ENCODE data around the gene KRT14.
"Not testable (repeated sequence)": the region's sequence is repeated elsewhere in the genome, so short reads cannot be mapped to it uniquely, and the experiment has no call there.

The KRT14 gene

DNA sequence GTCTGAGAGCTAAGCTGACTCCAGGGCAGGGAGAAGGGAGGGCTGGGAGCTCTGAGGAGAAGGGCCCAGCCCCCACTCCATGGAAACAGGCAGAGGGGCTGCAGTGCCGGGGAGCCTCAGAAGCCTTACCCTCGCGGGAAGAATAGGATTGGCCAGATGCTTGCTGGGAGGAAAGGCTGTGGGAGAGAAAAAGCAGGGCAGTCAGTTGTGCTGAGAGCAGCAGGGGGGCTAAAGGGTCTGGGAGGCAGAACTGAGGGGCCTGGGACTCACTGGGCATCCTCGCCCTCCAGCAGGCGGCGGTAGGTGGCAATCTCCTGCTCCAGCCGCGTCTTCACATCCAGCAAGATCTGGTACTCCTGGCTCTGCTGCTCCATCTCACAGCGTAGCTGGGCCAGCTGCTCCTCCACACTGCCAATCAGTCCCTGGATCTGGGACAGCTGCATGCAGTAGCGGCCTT, 23.4 kb upstream of the KRT14 start:
- H3K4me3 ChIP-seq (ENCODE audit: low read depth, low read length), result not testable (repeated sequence)

- H3K4me3 ChIP-seq (ENCODE audit: low read depth, low read length), result not testable (repeated sequence)
Measured at GRCh38 chr17:41606930-41607329, 20.2 kb upstream of the KRT14 start.

DNA sequence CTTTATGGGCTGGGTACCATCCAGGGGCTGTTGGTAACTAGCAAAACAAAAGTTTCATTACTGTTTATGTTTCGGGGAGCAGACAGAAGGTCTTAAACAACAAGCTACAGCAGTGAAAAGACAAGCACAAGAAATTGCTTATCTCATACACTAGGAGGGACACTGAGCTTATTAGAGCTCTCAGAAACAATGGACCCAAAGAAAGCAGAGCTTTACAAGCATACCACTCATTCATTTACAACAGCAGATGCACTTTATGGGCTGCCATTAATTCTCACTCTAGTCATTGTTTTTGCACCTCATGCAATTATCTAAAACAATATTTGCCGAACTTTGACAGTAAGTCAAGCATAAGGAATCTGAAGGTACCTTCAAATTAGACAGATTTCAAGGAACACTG, 15.8 kb upstream of the KRT14 start:
- no peak overlapping the region for H3K4me3 ChIP-seq (ENCODE audit: low read depth, low read length)

DNA sequence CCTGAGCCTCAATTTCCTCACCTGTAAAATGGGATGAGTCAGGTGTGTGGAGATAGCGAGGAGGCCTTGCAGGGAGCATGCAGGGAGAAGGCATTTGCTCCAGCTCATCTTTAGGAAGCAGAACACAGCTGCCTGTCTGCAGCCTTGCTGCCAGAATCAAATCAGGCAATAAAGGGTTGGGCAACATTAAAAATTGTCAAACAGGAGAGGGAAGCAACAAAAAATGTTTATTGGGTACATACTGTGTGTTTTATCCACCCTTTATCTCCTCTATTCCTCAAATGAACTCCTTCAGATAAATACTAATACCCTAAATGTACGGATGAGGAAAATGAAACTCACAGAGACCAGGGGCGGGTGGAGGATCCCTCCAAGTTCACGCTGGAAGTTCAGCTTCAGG, 13.6 kb upstream of the KRT14 start:
- no peak overlapping the region for H3K4me3 ChIP-seq (ENCODE audit: low read depth, low read length)

- H3K4me3 ChIP-seq (ENCODE audit: low read depth, low read length), result no peak overlapping the region
Measured at GRCh38 chr17:41599680-41600079, 13.0 kb upstream of the KRT14 start.

GRCh38 chr17:41595585-41595984, 8.9 kb upstream of the KRT14 start:
- no peak overlapping the region for H3K4me3 ChIP-seq (ENCODE audit: low read depth, low read length)

GRCh38 chr17:41594363-41594915, 7.7 kb upstream of the KRT14 start:
- H3K4me3 ChIP-seq (ENCODE audit: low read depth, low read length), result no peak overlapping the region

DNA sequence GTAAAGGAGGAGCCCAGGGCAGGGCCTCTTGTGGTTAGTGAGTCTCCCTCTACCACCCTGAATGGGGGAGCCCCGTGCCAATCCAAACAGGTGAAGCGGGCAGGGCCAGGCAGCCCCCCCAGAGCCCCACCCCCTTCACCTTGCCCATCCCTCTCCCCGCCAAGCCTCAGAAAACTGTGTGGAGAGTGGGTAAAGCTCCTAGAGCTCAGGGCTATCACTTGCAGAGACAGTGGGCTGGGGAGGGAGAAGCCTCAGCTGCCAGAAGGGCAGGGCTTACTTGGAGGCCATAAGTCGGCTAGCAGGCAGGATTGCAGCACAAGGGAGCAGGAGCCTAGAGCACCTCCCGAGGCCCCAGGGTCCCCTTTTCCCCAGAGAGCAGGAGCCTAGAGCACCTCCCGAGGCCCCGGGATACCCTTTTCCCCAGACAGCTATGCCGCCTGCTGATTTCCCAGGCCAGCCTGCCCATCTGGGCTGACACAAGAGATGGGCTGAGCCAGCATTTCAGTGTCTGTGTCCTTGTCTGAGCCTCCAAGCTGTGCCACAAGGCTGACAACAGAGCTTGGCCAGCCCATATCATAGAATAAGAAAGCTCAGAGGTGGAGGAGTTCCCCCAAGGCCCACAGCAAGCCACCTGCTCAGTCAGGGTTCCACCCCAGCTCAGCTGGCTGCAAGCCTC, 6.7 kb upstream of the KRT14 start:
- H3K4me3 ChIP-seq (ENCODE audit: low read depth, low read length), result no peak overlapping the region

GRCh38 chr17:41592601-41593305, 6.1 kb upstream of the KRT14 start:
- H3K4me3 ChIP-seq (ENCODE audit: low read depth, low read length), result no peak overlapping the region

- H3K4me3 ChIP-seq (ENCODE audit: low read depth, low read length), result no peak overlapping the region
Measured at GRCh38 chr17:41589301-41589700, 2.6 kb upstream of the KRT14 start.

GRCh38 chr17:41588126-41588810, 1.6 kb upstream of the KRT14 start:
- H3K4me3 ChIP-seq (ENCODE audit: low read depth, low read length), result no peak overlapping the region

DNA sequence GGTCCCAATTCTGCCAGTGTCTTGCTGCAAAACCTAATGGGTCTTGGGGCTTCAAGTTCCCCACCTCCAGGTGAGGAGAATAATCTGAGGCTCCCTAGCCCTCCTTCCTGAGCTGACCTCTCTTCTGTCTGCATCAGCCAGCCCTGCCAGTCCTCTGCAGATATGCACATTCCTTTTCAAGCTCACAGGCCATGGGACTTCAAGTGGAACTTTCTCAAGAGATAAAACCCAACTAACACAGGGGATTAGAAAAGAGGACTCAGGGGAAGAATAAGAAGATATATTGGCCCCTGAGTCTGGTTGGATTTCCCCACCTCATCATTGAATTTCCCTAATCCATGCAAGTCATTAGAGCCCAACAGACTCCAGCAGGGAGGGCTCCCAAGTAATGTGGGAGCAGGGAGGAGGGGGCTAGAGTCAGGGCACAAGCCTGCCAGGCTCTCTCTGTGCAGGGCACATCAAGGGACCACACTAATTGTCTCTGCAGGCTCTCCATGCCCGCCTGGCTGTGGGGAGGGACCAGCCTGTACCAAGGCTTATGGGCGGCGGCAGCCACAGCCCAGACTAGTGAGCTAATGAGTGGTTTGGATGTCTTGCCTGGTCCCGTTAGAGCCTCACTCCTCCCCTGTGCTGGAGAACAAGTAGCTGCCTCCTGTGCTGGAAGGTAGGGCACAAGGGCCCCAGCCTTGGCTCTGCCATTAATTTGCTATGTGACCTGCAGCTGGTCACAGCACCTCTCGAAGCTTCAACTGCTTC, 1.2 kb downstream of the KRT14 start:
- H3K4me3 ChIP-seq (ENCODE audit: low read depth, low read length), result no peak overlapping the region

- H3K4me3 ChIP-seq (ENCODE audit: low read depth, low read length), result not testable (repeated sequence)
Measured at GRCh38 chr17:41584331-41584927, 2.3 kb downstream of the KRT14 start.

DNA sequence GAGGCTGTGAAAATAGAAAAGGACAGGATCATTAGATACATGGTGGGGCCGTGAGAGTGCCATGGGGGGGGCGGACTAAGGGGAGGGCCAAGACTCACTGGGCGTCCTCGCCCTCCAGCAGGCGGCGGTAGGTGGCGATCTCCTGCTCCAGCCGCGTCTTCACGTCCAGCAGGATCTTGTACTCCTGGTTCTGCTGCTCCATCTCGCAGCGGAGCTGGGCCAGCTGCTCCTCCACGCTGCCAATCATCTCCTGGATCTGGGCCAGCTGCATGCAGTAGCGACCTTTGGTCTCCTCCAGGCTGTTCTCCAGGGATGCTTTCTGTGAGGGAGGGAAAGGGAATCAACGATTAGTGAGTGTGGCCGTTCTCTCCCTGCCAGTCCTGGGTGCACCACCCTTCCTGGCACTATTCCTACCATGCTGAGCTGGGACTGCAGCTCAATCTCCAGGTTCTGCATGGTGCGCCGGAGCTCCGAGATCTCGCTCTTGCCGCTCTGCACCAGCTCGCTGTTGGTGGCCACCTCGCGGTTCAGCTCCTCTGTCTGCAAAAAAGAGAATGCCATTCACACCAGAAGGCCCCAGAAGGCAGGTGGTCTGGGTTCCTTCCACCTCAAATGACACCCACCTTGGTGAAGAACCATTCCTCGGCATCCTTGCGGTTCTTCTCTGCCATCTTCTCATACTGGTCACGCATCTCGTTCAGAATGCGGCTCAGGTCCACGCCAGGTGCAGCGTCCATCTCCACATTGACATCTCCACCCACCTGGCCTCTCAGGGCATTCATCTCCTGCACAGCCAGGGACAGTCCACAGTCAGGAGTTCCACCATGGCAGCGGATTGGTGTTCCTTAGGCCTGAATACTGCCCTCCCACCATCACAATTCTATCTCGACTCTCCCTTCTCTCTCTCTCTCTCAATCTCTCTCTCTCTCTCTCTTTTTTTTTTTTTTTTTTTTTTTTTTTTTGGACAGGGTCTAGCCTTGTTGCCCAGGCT, 3.3 kb downstream of the KRT14 start:
- H3K4me3 ChIP-seq (ENCODE audit: low read depth, low read length), result no peak overlapping the region

DNA sequence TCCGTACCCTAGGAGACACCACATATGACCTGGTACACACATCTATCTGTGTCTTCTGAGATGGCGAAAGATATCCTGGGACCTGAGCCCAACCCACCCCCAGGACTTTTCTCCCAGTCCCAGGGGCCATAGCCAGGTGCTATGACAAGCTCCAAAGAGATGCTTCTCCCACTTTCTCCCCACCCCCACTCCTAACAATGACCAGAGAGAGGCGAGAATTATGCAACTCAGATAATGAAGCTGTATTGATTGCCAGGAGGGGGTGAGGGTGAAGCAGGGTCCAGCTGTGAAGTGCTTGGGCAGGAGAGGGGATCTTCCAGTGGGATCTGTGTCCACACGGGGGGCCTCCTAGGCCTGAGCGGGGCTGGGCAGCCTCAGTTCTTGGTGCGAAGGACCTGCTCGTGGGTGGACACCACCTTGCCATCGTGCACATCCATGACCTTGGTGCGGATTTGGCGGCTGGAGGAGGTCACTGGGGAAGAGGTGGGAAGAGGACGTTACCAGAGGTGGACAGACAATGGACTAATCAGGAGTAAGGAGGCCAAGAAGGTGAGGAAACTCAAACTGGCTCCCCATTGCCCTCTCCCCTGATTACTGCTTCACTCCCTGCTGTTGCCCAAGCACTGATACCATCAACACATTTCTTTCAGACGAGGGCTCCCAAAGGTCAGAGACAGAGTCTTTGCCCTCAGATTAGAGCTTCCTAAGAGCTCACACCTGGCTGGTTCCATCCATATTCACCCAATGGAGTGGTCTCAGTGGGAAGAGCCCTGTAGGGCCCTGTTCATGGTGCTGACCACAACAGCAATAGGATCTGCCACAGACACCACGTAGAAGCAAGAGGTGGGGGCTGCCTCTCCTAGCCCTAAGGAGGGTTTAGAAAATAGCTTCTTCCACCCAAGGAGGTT, 4.4 kb downstream of the KRT14 start:
- not testable (repeated sequence) for H3K4me3 ChIP-seq (ENCODE audit: low read depth, low read length)

DNA sequence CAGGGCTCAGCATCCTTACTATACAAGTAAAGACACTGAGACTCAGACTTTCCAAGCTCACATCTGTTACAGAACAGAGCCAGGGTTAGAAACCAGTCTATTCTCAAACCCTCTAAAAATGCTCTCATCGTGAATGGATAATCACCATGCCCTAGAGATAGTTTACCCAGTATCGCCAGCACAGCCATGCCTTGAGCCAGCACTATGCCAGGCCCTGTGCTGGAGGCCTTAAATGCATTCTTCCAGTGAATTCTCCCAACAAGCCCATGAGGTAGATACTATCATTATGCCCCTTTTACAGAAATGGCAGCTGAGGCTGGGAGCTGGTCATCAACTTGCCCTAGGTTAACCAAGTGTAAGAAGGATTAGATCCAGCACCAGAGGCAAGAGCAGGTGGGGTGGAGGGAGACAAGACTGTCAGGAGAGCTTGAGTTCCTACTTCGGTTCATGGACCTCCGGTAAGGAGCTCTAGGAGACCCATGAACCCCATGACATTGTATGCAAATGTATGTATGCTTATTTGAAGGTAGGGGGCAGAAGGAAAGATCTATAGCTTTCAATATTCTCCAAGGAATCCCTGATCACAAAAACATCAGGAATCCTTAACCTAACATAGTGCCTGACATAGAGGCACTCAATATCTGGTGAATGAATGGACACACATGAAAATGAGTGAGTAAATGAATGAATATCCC, 5.2 kb downstream of the KRT14 start:
- H3K4me3 ChIP-seq (ENCODE audit: low read depth, low read length), result no peak overlapping the region

DNA sequence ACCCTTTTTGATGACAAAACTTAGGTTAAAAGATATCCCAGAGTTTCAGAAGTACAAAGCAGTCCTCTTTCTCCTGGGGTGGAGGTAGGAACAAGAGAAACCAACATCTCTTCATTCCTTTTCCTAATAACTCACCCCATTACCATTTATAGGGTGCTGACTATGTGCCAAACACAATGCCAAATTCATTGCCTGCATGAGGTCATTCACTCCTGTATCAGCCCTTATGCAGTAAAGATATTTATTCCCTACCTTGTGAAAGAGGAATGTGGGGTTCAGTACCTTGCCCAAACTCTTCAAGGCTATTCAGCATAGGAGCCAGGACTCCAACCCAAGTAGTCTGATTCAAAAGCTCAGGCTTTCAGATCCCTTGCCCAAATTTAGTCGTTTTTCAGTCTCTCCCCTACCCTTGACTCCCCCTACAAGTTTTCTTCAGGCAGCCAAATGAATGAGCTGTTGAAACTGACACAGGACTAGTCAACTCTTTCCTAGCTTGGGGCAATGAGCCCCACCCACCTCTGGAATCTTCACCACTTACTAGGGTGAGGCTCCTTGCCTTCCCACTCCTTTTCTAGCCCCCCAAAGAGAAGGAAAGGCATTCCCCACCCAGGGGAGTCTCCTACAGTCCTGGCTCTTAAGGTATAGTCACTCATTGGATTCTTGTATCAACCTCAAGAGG, 5.9 kb downstream of the KRT14 start:
- H3K4me3 ChIP-seq (ENCODE audit: low read depth, low read length), result no peak overlapping the region
